OCI-LY1 (cell line): Measurements from ENCODE around the gene IL13.

Source experiments
- EZH2 ChIP-seq: fragments of 200-600 bp; sonication (generic), shearing (Covaris generic); IDR thresholded peaks from 2 replicates; pipeline ENCODE4 v1.8.0; 2017; ENCODE audit warnings: borderline replicate concordance, mixed run types, mild to moderate bottlenecking, antibody characterized with exemption, low read length, moderate library complexity, mixed read lengths
- TF ChIP-seq, protein P1 (sequence below): fragments of 200-600 bp; sonication (generic), shearing (Covaris generic); IDR thresholded peaks from 2 replicates; pipeline ENCODE4 v1.5.1; 2017; ENCODE audit warnings: mild to moderate bottlenecking, antibody characterized with exemption, low read length, moderate library complexity, mixed read lengths

DNA sequence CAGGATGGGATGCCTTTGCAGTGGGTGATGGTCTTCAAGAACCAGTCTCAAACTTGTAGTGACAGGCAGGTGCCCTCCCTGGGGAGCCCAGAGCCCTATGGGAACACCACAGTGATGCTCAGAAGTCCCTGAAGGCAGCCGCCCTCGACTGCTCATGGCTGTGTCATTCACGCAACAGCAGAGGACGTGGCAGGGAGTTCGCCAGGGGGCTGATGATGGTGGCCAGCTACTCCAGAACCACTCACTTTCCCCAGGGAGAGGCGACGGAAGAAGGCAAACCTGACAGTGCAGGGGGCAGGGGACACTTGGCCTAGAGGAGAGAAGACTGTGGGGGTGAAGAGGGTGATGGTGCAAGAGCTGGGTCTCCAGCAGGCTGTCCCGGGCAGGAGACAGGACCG is 4.0 kb downstream of the IL13 start:
- TF ChIP-seq, protein P1, sequence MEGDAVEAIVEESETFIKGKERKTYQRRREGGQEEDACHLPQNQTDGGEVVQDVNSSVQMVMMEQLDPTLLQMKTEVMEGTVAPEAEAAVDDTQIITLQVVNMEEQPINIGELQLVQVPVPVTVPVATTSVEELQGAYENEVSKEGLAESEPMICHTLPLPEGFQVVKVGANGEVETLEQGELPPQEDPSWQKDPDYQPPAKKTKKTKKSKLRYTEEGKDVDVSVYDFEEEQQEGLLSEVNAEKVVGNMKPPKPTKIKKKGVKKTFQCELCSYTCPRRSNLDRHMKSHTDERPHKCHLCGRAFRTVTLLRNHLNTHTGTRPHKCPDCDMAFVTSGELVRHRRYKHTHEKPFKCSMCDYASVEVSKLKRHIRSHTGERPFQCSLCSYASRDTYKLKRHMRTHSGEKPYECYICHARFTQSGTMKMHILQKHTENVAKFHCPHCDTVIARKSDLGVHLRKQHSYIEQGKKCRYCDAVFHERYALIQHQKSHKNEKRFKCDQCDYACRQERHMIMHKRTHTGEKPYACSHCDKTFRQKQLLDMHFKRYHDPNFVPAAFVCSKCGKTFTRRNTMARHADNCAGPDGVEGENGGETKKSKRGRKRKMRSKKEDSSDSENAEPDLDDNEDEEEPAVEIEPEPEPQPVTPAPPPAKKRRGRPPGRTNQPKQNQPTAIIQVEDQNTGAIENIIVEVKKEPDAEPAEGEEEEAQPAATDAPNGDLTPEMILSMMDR: no peak
- TF ChIP-seq EZH2: no peak
